Measurements from ENCODE around the gene KATNA1.
A peak's percentile ranks its signal among the peaks of the same experiment; 100 is the strongest.
"Not testable (repeated sequence)": the region's sequence is repeated elsewhere in the genome, so short reads cannot be mapped to it uniquely, and the experiment has no call there.

Gene KATNA1

GRCh38 chr6:149648148-149649145, at the start of gene KATNA1:
Gene KATNA1, minus strand, starts transcription at chr6:149648714. Its CDS starts 10,167 bp downstream, at chr6:149638547.
- peak within 1 kb of the TSS; percentile 90 for H3K27ac ChIP-seq
- 0 out of 2 replicates have a peak, but pooled peaks have one; percentile 21 for TF ChIP-seq ZFX (IDR thresholded peaks at IDR 0.05)
- TF ChIP-seq, protein P1, sequence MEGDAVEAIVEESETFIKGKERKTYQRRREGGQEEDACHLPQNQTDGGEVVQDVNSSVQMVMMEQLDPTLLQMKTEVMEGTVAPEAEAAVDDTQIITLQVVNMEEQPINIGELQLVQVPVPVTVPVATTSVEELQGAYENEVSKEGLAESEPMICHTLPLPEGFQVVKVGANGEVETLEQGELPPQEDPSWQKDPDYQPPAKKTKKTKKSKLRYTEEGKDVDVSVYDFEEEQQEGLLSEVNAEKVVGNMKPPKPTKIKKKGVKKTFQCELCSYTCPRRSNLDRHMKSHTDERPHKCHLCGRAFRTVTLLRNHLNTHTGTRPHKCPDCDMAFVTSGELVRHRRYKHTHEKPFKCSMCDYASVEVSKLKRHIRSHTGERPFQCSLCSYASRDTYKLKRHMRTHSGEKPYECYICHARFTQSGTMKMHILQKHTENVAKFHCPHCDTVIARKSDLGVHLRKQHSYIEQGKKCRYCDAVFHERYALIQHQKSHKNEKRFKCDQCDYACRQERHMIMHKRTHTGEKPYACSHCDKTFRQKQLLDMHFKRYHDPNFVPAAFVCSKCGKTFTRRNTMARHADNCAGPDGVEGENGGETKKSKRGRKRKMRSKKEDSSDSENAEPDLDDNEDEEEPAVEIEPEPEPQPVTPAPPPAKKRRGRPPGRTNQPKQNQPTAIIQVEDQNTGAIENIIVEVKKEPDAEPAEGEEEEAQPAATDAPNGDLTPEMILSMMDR (conservative IDR thresholded peaks at IDR 0.05): no peak; the same call in 1 of the 2 replicates

DNA sequence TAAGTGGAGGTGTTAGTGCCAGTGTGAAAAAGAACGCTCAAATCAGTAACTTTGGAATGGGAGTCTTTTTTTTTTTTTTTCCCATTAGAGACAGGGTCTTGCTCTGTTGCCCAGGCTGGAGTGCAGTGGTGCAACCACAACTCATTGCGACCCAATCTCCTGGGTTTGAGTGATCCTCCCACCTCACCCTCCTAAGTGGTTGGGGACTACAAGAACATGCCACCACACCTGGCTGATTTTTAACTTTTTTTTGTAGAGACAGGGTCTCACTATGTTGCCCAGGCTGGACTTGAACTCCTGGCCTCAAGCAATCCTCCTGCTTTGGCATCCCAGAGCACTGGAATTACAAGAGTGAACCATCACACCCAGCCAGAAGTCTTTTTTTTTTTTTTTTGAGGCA, 49.7 kb upstream of the KATNA1 start:
- no peak overlapping the region for H3K27ac ChIP-seq
- no peak for TF ChIP-seq ZFX (IDR thresholded peaks at IDR 0.05)
- TF ChIP-seq, protein P1 (conservative IDR thresholded peaks at IDR 0.05): no peak

DNA sequence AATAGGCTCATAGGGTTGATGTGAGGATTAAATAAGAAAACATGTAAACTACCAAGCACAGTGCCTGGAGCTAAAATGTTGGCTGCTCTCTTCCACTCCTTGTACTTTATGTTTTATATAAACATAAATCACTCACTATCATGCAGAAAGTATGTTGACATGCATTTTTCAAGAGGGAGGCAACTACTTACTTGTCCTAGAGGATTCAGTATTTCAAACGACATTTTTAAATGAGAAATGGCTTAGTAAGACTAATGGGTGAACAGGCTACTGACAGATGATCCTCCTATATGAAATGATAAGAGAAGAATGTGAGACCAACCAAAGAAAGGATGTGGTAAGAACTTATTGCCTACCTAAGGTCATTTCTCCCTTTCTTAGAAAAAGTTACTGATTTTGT, 48.4 kb upstream of the KATNA1 start:
- TF ChIP-seq, protein P1 (conservative IDR thresholded peaks at IDR 0.05): no peak
- no peak for TF ChIP-seq ZFX (IDR thresholded peaks at IDR 0.05)
- H3K27ac ChIP-seq: no peak overlapping the region

GRCh38 chr6:149694921-149695320, 46.4 kb upstream of the KATNA1 start:
- no peak overlapping the region for H3K27ac ChIP-seq
- TF ChIP-seq ZFX (IDR thresholded peaks at IDR 0.05): no peak
- TF ChIP-seq, protein P1 (conservative IDR thresholded peaks at IDR 0.05): no peak

GRCh38 chr6:149691201-149691600, 42.7 kb upstream of the KATNA1 start:
- no peak for TF ChIP-seq ZFX (IDR thresholded peaks at IDR 0.05)
- TF ChIP-seq, protein P1 (conservative IDR thresholded peaks at IDR 0.05): no peak
- H3K27ac ChIP-seq: no peak overlapping the region

DNA sequence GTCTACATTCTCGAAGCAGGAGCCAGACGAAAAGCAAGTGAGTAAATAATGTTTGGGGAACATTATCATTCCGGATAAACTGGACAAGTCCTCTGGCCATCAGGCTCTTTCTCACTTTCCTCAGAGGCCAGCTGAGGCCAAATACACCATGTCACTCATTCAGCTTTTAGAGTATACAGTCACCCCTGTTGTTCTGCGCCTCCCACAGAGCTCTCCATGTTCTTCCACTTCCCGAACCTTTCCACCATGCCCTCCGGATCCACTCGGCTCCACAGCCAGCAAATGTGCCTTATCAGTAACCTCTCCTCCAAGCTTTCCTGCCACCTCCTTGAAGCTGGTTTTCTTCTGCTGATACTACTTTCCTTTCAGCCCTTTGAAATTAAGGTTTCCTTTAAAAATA, 37.7 kb upstream of the KATNA1 start:
- TF ChIP-seq, protein P1 (conservative IDR thresholded peaks at IDR 0.05): no peak
- no peak for TF ChIP-seq ZFX (IDR thresholded peaks at IDR 0.05)
- H3K27ac ChIP-seq: no peak overlapping the region

DNA sequence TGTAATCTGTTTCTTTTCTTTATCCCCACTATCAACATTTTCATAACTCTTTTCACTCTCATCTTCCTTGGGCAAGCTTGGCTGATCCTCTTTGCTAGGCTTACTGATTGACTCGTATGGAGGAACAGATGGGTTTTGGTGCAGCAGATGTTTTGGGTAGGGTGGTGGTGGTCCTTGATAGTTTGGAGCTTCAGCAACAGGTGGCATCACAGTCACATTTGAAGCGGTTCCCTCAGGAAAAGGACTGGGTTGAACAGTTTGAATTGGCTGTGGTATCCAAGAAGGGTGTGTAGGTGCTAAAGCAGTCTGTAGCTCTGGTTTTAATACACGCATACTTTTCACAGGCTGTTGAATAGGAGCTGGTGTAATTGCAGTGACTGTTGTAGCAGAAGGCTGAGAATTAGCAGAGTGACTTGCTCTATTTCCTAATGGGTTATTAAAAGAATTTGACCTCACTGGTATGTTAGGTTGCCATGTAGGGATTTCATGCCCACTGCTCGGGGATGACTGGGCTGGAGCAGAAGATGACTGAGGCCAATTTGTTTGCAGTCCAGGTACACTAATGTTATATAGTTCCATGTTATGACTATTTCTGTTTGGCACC, 34.8 kb upstream of the KATNA1 start:
- no peak overlapping the region for H3K27ac ChIP-seq
- TF ChIP-seq, protein P1 (conservative IDR thresholded peaks at IDR 0.05): no peak
- TF ChIP-seq ZFX (IDR thresholded peaks at IDR 0.05): no peak

DNA sequence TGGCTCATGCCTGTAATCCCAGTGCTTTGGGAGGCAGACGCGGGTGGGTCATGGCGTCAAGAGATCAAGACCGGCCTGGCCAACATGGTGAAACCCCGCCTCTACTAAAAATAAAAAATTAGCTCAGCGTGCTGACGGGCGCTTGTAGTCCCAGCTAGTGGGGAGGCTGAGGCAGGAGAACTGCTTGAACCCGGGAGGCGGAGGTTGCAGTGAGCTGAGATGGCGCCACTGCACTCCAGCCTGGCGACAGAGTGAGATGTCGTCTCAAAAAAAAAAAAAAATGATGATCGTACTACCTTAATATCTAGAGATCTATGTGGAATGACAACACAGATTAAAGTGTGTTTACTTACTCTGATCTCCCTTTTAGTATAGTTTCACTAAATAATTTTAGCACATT, 33.3 kb upstream of the KATNA1 start:
- H3K27ac ChIP-seq: not testable (repeated sequence)

All from C4-2B (cell line).